SK-N-MC (cell line): ENCODE results near the gene CMSS1.

Experiments used
- FOXP2 ChIP-seq: optimal IDR thresholded peaks from 2 replicates; pipeline ENCODE3; 2011; ENCODE audit warnings: mild to moderate bottlenecking, moderate library complexity; ENCODE audit not compliant: insufficient read depth; ENCODE audit errors: extremely low read length, control extremely low read depth
- POLR2AphosphoS5 ChIP-seq: IDR thresholded peaks from 2 replicates; pipeline ENCODE4 v1.6.1; 2012; ENCODE audit warnings: mild to moderate bottlenecking, low read depth, low read length, borderline replicate concordance

- TF ChIP-seq FOXP2 (no peak), POLR2AphosphoS5 (no peak)
These were observed 116.5 kb downstream of the CMSS1 start for GRCh38 chr3:99933971-99934750.
